ENCODE measurements around the gene MCOLN2.
"Not testable (repeated sequence)": the region's sequence is repeated elsewhere in the genome, so short reads cannot be mapped to it uniquely, and the experiment has no call there.

MCOLN2 gene

GRCh38 chr1:84940481-84940880 is 56.4 kb downstream of the MCOLN2 start:
- DNase-seq, result no peak

- DNase-seq, result no peak
Observed at GRCh38 chr1:84939761-84940160, 57.2 kb downstream of the MCOLN2 start.

GRCh38 chr1:84939151-84939550 is 57.8 kb downstream of the MCOLN2 start:
- DNase-seq, result no peak

GRCh38 chr1:84936116-84936810 is 60.6 kb downstream of the MCOLN2 start:
- DNase-seq, result peak; percentile 10

GRCh38 chr1:84933011-84933611 is 63.8 kb downstream of the MCOLN2 start:
- DNase-seq, result no peak

- DNase-seq, result no peak
Observed at GRCh38 chr1:84930831-84931230, 66.1 kb downstream of the MCOLN2 start.

GRCh38 chr1:84930329-84930728 is 66.6 kb downstream of the MCOLN2 start:
- no peak for DNase-seq

DNA sequence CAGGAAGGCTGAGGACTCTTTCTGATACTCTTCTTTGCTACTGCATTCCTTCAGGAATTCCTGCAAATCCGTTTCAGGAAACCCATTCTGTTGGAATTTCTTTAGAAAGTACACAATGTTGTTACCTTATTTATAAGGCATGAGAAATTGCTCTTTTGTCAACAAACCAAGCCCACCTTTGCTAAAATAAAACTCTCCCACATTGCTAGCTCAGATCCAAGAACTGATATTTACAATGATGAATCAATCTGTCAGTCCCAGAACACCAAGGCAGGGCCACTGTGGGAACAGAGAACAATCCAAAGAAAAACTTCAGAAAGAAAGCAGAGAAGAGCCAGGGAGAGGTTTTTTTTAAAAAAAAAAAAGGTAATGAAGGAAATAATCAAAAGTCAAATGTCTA is 67.3 kb downstream of the MCOLN2 start:
- no peak for DNase-seq

GRCh38 chr1:84928979-84929378 is 67.9 kb downstream of the MCOLN2 start:
- no peak for DNase-seq

- DNase-seq, result no peak
Observed at GRCh38 chr1:84923317-84923716, 73.6 kb downstream of the MCOLN2 start.

GRCh38 chr1:84920159-84920558 is 76.8 kb downstream of the MCOLN2 start:
- no peak for DNase-seq

DNA sequence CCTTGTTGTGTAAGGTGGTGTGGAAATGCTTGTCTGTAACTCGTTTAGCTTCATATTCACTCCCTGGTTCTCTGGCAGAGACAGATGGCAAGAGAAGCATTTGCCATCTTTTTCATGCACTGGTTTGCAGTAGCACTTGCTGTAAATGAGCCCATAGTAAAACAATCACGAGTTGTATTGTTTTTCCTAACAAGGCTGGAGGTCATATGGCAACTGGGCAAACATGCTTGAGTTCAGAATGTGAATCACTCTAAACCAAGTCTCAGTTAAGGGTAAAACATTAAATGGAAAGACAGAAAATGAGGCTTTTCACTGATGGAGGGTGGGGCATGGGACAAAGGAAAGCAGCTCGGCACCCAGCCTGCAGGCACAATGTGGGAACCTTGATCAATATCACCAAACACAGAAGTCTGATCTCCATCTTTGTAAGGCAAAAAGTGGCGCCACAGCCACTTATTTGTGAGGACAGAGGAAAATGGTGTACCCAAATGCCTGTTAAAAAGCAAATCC is 77.4 kb downstream of the MCOLN2 start:
- no peak for DNase-seq

DNA sequence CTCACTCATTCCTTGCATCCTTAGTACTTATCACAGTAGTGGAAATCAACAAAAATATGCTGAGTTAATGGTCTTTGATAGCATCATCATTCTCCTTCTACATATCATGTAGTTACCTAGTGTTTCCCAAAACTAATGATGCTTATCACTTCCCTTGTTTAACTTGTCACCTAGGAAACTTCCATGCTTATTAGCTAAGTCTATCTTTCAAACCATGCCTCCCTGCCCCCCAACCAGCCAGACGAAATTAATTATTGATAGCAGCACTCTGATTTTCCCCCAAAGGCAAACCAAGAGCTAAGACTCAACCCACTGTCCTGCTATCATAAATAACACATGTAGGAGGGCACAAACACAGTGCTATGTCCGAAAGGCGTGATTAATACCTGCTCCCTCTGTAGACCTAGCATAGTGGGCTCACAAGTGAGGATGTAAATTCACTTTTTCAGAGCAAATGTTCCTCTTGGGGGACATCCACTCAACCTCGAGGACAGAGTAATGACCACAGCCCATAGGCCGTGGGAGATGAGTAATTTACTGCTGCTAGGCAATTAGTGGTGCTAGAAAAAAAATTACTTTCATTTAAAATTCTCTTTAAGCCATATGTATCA is 78.1 kb downstream of the MCOLN2 start:
- DNase-seq, result no peak

DNA sequence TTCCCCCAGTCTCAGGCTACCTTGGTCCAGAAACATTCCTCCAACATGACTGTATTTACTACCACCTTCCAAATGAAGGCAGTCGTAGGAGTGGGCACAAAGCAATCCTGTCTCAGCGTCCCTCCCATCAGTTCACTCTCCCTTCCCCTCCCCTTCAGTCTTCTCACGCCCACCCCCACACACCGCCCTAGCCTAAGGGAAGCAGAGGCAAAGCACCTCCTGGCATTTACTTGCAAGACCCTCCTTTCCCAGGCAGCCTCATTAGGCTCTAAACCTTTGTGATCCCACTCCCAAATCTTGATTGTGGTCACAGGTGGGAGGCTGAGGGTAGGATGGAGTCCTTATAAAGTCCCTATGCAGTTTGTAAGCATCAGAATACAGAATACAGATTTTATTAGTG is 80.0 kb downstream of the MCOLN2 start:
- no peak for DNase-seq

- DNase-seq, result no peak
Observed at GRCh38 chr1:84913555-84913892, 83.4 kb downstream of the MCOLN2 start.

DNA sequence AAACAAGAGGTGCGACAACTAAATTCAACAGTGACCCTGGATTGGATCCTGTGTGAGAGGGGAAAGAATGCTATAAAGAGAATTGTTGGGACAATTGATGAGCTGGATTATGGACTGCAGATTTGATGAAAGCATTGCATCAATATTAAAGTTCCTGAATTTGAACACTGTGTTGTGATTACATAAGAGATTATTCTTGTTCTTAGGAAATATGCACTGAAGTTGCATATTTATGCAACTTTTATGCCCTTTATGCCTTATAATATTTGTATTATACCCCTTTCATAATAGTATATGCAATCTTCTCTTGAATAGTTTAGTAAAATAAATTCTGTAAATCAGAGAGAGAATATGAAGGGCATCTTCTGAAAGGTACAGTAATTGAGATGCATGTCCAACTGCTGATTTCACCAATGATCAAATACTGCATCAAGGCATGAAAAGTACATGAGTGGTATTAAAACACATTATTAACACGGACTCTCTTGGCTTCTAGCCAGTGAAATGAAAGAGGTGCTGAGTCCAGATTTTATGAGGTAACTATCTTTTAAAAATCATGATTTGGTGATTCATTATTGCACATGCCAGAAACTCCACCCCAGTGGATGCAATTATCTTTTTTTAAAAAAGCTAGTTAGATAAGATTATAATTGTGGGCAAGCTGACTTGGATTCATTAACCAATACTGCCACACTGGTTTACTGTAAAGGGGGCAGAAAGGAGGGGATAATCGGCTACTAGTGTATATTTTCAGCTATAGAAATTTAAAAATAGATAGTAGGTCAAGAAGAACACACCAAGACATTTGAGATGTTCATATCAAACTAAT is 84.0 kb downstream of the MCOLN2 start:
- no peak for DNase-seq

DNA sequence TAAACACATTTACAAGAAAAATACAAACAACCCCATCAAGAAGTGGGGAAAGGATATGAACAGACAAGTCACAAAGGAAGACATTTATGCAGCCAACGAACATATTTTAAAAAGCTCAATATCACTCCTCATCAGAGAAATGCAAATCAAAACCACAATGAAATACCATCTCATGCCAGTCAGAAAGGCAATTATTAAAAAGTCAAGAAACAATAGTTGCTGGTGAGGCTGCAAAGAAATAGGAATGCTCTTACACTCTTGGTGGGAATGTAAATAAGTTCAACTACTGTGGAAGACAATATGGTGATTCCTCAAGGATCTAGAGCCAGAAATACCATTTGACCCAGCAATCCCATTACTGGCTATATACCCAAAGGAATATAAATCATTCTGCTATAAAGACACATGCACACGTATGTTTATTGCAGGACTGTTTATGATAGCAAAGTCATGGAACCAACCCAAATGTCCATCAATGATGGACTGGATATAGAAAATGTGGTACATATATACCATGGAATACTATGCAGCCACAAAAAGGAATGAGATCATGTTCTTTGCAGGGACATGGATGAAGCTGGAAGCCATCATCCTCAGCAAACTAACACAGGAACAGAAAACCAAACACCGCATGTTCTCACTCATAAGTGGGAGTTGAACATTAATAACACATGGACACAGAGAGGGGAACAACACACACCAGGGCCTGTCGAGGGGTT is 88.0 kb downstream of the MCOLN2 start:
- DNase-seq, result not testable (repeated sequence)

- DNase-seq, result no peak
Observed at GRCh38 chr1:84907095-84907827, 89.7 kb downstream of the MCOLN2 start.

DNA sequence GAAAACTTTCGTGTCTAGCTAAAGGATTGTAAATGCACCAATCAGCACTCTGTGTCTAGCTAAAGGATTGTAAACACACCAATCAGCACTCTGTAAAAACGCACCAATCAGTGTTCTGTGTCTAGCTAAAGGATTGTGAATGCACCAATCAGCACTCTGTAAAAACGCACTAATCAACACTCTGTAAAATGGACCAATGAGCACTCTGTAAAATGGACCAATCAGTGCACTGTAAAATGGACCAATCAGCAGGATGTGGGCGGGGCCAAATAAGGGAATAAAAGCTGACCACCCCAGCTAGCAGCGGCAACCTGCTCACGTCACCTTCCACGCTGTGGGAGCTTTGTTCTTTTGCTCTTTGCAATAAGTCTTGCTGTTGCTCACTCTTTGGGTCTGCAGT is 94.2 kb downstream of the MCOLN2 start:
- DNase-seq, result not testable (repeated sequence)

DNA sequence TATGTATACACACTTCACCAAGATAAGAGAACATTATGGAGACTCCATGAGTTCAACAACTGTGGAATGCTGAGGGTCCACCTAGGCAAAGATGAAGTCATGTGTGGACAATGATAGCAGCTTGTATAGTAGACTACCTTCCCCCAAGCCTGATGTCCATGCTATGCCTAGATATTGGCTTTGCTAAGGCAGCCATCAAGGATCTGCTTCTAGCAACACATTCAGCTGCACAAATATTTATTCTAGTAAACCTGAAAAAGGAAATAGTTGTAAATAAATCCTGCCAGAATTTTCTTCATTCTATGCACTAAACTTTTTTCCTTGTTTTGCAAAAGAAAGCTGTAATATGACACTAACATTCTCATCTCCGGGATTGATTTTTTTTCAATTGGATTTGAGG is 96.9 kb downstream of the MCOLN2 start:
- no peak for DNase-seq

GRCh38 chr1:84896279-84896678 is 100.6 kb downstream of the MCOLN2 start:
- no peak for DNase-seq
